Gastrocnemius medialis (tissue), 4 donors: ENCODE data around the gene TMEM37. TPM values are rescaled to one million over a fixed set of nuclear protein-coding genes. Genes with fewer than 3 reads are reported as not detected.

Source experiments
- ATAC-seq, 2 donors: fragments of 150-250 bp; one replicate each; pipeline ENCODE4 v1.9.1; 2016
- DNase-seq, 2 donors: peaks; one replicate each; pipeline ENCODE4 v3.0.0-alpha.2; 2019
- H3K27ac ChIP-seq, 4 donors: fragments of 200-600 bp; sonication (generic); 1 replicate in 1 of 4; 2 replicates in 3 of 4; pipeline ENCODE4 v1.5.1; 2016 to 2018; ENCODE audit warnings: mild to moderate bottlenecking in 2 of 4, moderate library complexity in 1 of 4
- H3K27me3 ChIP-seq, 3 donors: fragments of 200-600 bp; sonication (generic) in 2 of 3; 1 replicate in 1 of 3; 2 replicates in 2 of 3; pipeline versions ENCODE4 v1.5.1 to v1.6.0; 2016 to 2019; ENCODE audit warnings: mild to moderate bottlenecking in 1 of 3, moderate library complexity in 1 of 3
- H3K36me3 ChIP-seq, 2 donors: fragments of 200-600 bp; sonication (generic) in 1 of 2; one replicate each; pipeline ENCODE4 v1.5.1; 2017 to 2018
- H3K4me1 ChIP-seq, 2 donors: fragments of 200-600 bp; sonication (generic) in 1 of 2; one replicate each; pipeline ENCODE4 v1.5.1; 2016 to 2017; ENCODE audit warnings: mild to moderate bottlenecking in 2 of 2
- H3K4me3 ChIP-seq, 4 donors: fragments of 200-600 bp; sonication (generic) in 3 of 4; 1 replicate in 1 of 4; 2 replicates in 3 of 4; pipeline ENCODE4 v1.5.1; 2016 to 2019; ENCODE audit warnings: mild to moderate bottlenecking in 2 of 4
- H3K9me3 ChIP-seq, 3 donors: fragments of 200-600 bp; sonication (generic) in 2 of 3; 1 replicate in 1 of 3; 2 replicates in 2 of 3; pipeline ENCODE4 v1.5.1; 2016 to 2019
- POLR2A ChIP-seq, 2 donors: fragments of 450-650 bp; IDR thresholded peaks; one replicate each; pipeline ENCODE4 v1.6.1; 2017; ENCODE audit warnings: antibody characterized with exemption in 2 of 2, mild to moderate bottlenecking in 2 of 2, moderate library complexity in 2 of 2
- in situ Hi-C, 4 donors: fragments of 200-750 bp; cut with MboI; loops; one replicate each; pipeline versions ENCODE4 v1.15.0 to v1.8.0; 2017; ENCODE audit warnings: low sequenced_read_pairs in 4 of 4
- intact Hi-C: fragments of 100-400 bp; cut with DNase I; formaldehyde crosslinking; loops from one replicate; pipeline ENCODE4 v1.15.1; 2023; ENCODE audit warnings: low total_unique reads
- total RNA-seq, 4 donors: library from RNA; depleted of rRNA; stranded (reverse); fragments of >200 nt; gene quantifications; one replicate each; pipeline versions ENCODE4 v1.1.0 to v1.2.3, GENCODE V29; 2016
- TF ChIP-seq, protein P1 (sequence below), 5 experiments: fragments of 450-650 bp in 3 of 5; fragments of 200-600 bp in 2 of 5; sonication (generic) in 2 of 5; IDR thresholded peaks in 4 of 5; conservative IDR thresholded peaks in 1 of 5; 1 replicate in 4 of 5; 2 replicates in 1 of 5; pipeline ENCODE4 v1.5.1; 2016 to 2019; ENCODE audit warnings: antibody characterized with exemption in 5 of 5, mild to moderate bottlenecking in 3 of 5, moderate library complexity in 3 of 5

Gene TMEM37
- total RNA-seq, 4 donors from 2014 or later, result 0.49 to 2.7 (median 0.64) TPM

DNA sequence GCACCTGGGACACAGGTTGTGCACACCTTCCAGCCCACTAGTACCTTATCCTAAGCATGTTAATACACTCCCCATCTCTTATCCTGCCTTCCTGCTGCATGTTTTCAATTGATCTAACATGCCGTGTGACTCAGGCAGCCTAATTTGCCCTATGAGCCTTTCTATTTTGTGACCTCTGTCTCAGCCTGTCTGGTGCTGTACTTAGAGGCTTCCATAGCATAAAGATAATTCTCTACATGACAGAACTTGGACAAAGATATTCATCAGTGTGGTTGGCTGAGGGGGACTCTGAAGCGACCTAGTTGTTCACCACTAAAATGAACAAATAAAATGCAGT lies 8.6 kb upstream of the TMEM37 start:
- TF ChIP-seq, protein P1, sequence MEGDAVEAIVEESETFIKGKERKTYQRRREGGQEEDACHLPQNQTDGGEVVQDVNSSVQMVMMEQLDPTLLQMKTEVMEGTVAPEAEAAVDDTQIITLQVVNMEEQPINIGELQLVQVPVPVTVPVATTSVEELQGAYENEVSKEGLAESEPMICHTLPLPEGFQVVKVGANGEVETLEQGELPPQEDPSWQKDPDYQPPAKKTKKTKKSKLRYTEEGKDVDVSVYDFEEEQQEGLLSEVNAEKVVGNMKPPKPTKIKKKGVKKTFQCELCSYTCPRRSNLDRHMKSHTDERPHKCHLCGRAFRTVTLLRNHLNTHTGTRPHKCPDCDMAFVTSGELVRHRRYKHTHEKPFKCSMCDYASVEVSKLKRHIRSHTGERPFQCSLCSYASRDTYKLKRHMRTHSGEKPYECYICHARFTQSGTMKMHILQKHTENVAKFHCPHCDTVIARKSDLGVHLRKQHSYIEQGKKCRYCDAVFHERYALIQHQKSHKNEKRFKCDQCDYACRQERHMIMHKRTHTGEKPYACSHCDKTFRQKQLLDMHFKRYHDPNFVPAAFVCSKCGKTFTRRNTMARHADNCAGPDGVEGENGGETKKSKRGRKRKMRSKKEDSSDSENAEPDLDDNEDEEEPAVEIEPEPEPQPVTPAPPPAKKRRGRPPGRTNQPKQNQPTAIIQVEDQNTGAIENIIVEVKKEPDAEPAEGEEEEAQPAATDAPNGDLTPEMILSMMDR (IDR thresholded peaks at IDR 0.05 in 4 of 5, conservative IDR thresholded peaks at IDR 0.05 in 1 of 5), result no peak
- no peak for TF ChIP-seq POLR2A (IDR thresholded peaks at IDR 0.05)
- H3K27ac ChIP-seq, result no peak overlapping the region
- H3K4me1 ChIP-seq, result no peaks in the 10 kb centered on the region
- H3K9me3 ChIP-seq, result no peaks in the 10 kb centered on the region
- H3K36me3 ChIP-seq, result no peaks in the 10 kb centered on the region
- no peak overlapping the region for H3K4me3 ChIP-seq
- intact Hi-C loops, result no loop called here
- no peaks in the 10 kb centered on the region for H3K27me3 ChIP-seq
- DNase-seq, result no peak
- in situ Hi-C loops, result loop anchor here in 3 of 4 donors (5.0 to 25.0 kb wide), 2 partner anchors 239 kb away; no protein-coding TSS in a partner anchor
- no peak for ATAC-seq

DNA sequence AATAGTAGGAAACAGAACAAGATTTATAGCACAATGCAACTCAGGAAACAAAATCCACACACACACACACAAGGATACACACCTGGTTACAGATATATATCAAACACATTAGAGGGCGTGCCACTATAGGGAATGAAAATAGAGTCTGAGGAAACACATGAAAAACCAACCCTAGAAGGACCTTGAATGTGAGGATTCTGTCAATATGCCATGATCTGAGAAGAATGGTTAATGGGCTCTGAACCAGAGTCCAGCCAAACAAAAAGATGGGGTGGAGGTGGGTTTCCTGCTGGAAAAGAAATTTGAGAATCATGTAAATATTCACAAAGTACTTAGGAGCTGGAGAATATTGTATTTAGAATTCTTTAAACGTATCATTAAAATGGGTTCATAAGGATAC lies 7.8 kb upstream of the TMEM37 start:
- Histone ChIP-seq H3K36me3 (no peaks in the 10 kb centered on the region), H3K4me1 (no peaks in the 10 kb centered on the region), H3K9me3 (no peaks in the 10 kb centered on the region), H3K27me3 (no peaks in the 10 kb centered on the region), H3K27ac (no peak overlapping the region), H3K4me3 (no peak overlapping the region)
- in situ Hi-C loops (loop anchor here in 3 of 4 donors (5.0 to 25.0 kb wide), 2 partner anchors 238 kb away; no protein-coding TSS in a partner anchor), intact Hi-C loops (no loop called here)
- no peak for TF ChIP-seq POLR2A (IDR thresholded peaks at IDR 0.05)
- TF ChIP-seq, protein P1 (IDR thresholded peaks at IDR 0.05 in 4 of 5, conservative IDR thresholded peaks at IDR 0.05 in 1 of 5), result no peak
- ATAC-seq (no peak), DNase-seq (no peak)

DNA sequence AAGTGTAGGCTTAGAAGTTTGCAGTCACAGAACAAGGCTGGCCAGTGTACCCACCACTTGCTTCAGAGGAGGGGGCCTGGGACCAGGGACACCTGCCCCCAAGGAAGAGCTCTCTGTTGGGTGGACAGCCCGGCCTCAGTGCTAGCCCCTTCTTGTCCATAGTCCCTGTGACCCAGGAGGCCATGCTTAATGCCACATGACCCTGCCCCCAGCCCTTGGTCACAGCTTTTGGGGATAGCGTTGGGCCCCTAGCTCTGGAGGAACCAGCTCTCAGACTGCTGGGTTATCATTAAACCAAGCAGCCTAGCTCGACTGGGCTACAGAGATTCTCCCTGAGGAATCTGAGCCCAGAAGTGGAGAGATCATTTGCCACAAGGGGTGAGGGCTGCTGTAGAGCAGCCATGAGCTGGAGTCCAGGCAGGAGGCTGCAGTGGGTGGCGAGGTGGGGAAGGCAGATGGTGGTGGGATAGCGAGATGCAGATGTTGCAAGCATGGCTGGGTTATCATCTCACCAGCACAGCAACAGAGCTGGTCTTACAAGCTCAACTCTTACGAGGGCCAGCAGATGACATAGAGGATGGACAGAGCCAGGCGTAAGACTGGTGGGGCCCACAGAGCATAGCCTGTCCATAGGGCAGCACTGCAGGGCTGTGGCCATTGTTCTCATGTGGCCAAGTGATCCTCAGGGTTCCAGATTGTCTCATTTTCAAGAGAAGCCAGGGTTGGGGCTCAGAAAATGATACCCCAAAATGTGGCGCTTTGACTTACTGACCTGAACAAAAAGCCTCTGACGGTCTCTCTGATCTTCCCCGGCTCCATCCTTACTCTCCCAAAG lies 7.2 kb upstream of the TMEM37 start:
- Histone ChIP-seq H3K27me3 (no peaks in the 10 kb centered on the region), H3K4me1 (no peaks in the 10 kb centered on the region), H3K36me3 (no peaks in the 10 kb centered on the region), H3K27ac (no peak overlapping the region), H3K4me3 (no peak overlapping the region), H3K9me3 (no peaks in the 10 kb centered on the region)
- no peak for TF ChIP-seq POLR2A (IDR thresholded peaks at IDR 0.05)
- TF ChIP-seq, protein P1 (IDR thresholded peaks at IDR 0.05 in 4 of 5, conservative IDR thresholded peaks at IDR 0.05 in 1 of 5), result no peak
- DNase-seq (no peak), ATAC-seq (no peak)
- intact Hi-C loops, result no loop called here
- in situ Hi-C loops, result loop anchor here in 3 of 4 donors (5.0 to 25.0 kb wide), 2 partner anchors 238 kb away; no protein-coding TSS in a partner anchor

DNA sequence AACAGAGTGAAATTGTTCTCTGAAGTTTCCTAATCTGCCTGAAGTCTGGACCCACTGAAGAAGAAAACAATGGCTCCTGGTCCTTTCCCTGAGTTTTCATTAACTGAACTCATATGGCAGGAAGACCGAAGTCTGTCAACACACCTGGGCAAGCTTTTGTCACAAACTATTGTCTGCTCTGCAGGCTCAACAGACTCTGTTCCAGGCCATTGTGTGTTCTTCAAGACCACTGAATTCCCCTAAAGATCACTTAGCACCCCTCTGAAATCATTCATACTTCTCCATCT lies 6.6 kb upstream of the TMEM37 start:
- Histone ChIP-seq H3K9me3 (no peaks in the 10 kb centered on the region), H3K36me3 (no peaks in the 10 kb centered on the region), H3K4me3 (no peak overlapping the region), H3K27ac (no peak overlapping the region), H3K27me3 (no peaks in the 10 kb centered on the region), H3K4me1 (no peaks in the 10 kb centered on the region)
- TF ChIP-seq, protein P1 (IDR thresholded peaks at IDR 0.05 in 4 of 5, conservative IDR thresholded peaks at IDR 0.05 in 1 of 5), result no peak
- TF ChIP-seq POLR2A (IDR thresholded peaks at IDR 0.05), result no peak
- intact Hi-C loops (no loop called here), in situ Hi-C loops (no loop called here)
- DNase-seq (no peak), ATAC-seq (no peak)
